SH-SY5Y (cell line): ENCODE measurements around the gene CDC40.

Experiments used
- GATA2 ChIP-seq: IDR thresholded peaks from 2 replicates; pipeline ENCODE4 v1.6.1; 2011; ENCODE audit warnings: mild to moderate bottlenecking, low read depth, low read length
- GATA3 ChIP-seq: IDR thresholded peaks from 2 replicates; pipeline ENCODE4 v1.6.1; 2011; ENCODE audit warnings: low read depth, mild to moderate bottlenecking, low read length, moderate library complexity

DNA sequence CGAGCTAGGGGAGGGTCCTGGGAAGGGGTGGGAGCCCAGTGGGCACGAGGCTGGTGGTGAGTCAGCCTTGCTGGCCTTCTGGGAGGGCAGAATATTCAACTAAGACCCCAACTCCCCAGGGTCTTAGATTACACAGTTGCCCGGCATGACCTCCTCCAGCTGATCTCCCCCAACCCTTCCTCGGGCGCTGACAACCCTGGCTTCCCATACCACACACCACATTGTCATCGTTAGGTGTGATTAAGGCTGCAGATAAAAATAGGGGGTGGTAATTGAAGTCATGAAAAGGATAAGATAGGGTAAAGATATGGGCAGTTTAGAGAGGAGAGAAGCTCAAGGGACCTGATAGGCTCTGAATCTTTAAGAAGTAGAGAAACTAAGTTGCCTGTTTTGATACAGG is 10.5 kb downstream of the CDC40 start:
- TF ChIP-seq GATA2 (no peak), GATA3 (no peak)
